Thymus (tissue), 11 donors: ENCODE data around the gene SMKR1. TPM values are rescaled to one million over a fixed set of nuclear protein-coding genes. Genes with fewer than 3 reads are reported as not detected.
"Not testable (repeated sequence)": the region's sequence is repeated elsewhere in the genome, so short reads cannot be mapped to it uniquely, and the experiment has no call there.

Experiments used
- DNase-seq, 9 donors: peaks; one replicate each; pipeline ENCODE4 v3.0.0-alpha.2; 2013; ENCODE audit warnings: low spot score in 9 of 9, low read depth in 6 of 9, missing footprints in 1 of 9
- H3K27ac ChIP-seq, 2 donors: one replicate each; pipeline ENCODE4 v1.5.1; 2013; ENCODE audit warnings: control low read depth in 1 of 2, low read depth in 1 of 2, low read length in 1 of 2, mild to moderate bottlenecking in 1 of 2, moderate library complexity in 1 of 2
- H3K27me3 ChIP-seq, 2 donors: one replicate each; pipeline ENCODE4 v1.5.1; 2013; ENCODE audit warnings: low read length in 1 of 2; ENCODE audit not compliant: control insufficient read depth in 2 of 2, insufficient read depth in 1 of 2
- H3K36me3 ChIP-seq, 2 donors: one replicate each; pipeline ENCODE4 v1.5.1; 2013; ENCODE audit warnings: low read length in 1 of 2, mild to moderate bottlenecking in 1 of 2, moderate library complexity in 1 of 2; ENCODE audit not compliant: control insufficient read depth in 2 of 2, insufficient read depth in 2 of 2
- H3K4me1 ChIP-seq, 2 donors: one replicate each; pipeline ENCODE4 v1.5.1; 2013; ENCODE audit warnings: low read length in 2 of 2; ENCODE audit not compliant: control insufficient read depth in 2 of 2, insufficient read depth in 2 of 2
- H3K4me3 ChIP-seq, 2 donors: one replicate each; pipeline ENCODE4 v1.5.1; 2013; ENCODE audit warnings: low read length in 2 of 2, control low read depth in 1 of 2, mild to moderate bottlenecking in 1 of 2
- H3K9me3 ChIP-seq, 2 donors: one replicate each; pipeline ENCODE4 v1.5.1; 2013; ENCODE audit warnings: low read length in 1 of 2, mild to moderate bottlenecking in 1 of 2; ENCODE audit not compliant: control insufficient read depth in 2 of 2, insufficient read depth in 1 of 2
- WGBS: extraction: QIAGEN DNeasy Blood & Tissue Kit; methylation state at CpG from one replicate; pipeline ENCODE4 v1.1.7; 2013; 5-methylcytosine and 5-hydroxymethylcytosine counted together
- polyA plus RNA-seq: library from polyadenylated mRNA; stranded (reverse); fragments of 200-250 nt; gene quantifications from one replicate; pipeline ENCODE4 v1.2.3, GENCODE V29; 2013
- total RNA-seq: library from RNA; stranded (reverse); fragments of 120-200 nt; gene quantifications from one replicate; pipeline ENCODE4 v1.2.4, GENCODE V29; 2013
- donor health status: healthy.

SMKR1 gene
- total and polyA plus RNA-seq, 2 donors, result 0.52 to 1.2 TPM

GRCh38 chr7:129476398-129476797 is 25.9 kb upstream of the SMKR1 start:
- H3K27me3 ChIP-seq, DNase-seq, H3K4me3 ChIP-seq, H3K27ac ChIP-seq, H3K9me3 ChIP-seq, H3K4me1 ChIP-seq, H3K36me3 ChIP-seq: not testable (repeated sequence)
- 97% methylated on average over 23 of the region's 27 CpGs for WGBS

GRCh38 chr7:129479831-129480230 is 22.5 kb upstream of the SMKR1 start:
- 99% methylated on average over 1 of the region's 1 CpG for WGBS
- no peaks in the 10 kb centered on the region for H3K4me1 ChIP-seq

GRCh38 chr7:129480674-129481363 is 21.5 kb upstream of the SMKR1 start:
- no peaks in the 10 kb centered on the region for H3K4me1 ChIP-seq
- 99% methylated on average over 6 of the region's 6 CpGs for WGBS
- H3K27me3 ChIP-seq, result no peaks in the 10 kb centered on the region
- no peak overlapping the region for H3K27ac ChIP-seq
- no peaks in the 10 kb centered on the region for H3K9me3 ChIP-seq
- no peak overlapping the region for H3K4me3 ChIP-seq
- no peak for DNase-seq
- no peaks in the 10 kb centered on the region for H3K36me3 ChIP-seq

More at GRCh38 chr7:129479831-129480230, 22.5 kb upstream of the SMKR1 start:
- H3K9me3 ChIP-seq, result no peaks in the 10 kb centered on the region
- no peak overlapping the region for H3K27ac ChIP-seq
- DNase-seq, result no peak
- no peaks in the 10 kb centered on the region for H3K36me3 ChIP-seq
- no peaks in the 10 kb centered on the region for H3K27me3 ChIP-seq
- H3K4me3 ChIP-seq, result no peak overlapping the region

GRCh38 chr7:129481376-129481775 is 21.0 kb upstream of the SMKR1 start:
- not testable (repeated sequence) for H3K27me3 ChIP-seq, H3K4me3 ChIP-seq, H3K27ac ChIP-seq, DNase-seq, H3K36me3 ChIP-seq, H3K9me3 ChIP-seq, H3K4me1 ChIP-seq
- over 99% methylated on average over 6 of the region's 6 CpGs for WGBS

GRCh38 chr7:129482781-129483180 is 19.6 kb upstream of the SMKR1 start:
- 98% methylated on average over 8 of the region's 8 CpGs for WGBS
- Histone ChIP-seq H3K9me3 (no peaks in the 10 kb centered on the region), H3K27me3 (no peaks in the 10 kb centered on the region), H3K4me3 (no peak overlapping the region), H3K27ac (no peak overlapping the region), H3K4me1 (no peaks in the 10 kb centered on the region), H3K36me3 (no peaks in the 10 kb centered on the region)
- no peak for DNase-seq

DNA sequence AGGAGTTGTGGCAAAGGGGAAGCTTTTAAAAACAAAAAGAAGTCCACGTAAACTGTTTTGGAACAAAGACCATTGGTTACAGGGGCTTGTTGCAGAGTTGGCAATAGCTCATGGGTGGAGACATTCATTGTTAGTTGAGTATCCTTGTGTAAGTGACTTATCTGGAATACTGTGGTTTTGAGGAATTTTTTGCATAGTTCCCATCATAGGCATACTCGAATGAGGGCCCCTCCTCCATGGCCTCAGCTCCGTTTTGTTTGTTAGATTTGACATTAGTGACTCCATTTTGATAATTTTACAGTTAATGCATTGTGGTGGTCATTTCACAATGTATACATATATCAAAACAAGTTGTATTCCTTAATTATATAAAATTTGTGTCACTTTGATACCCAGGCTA is 12.8 kb upstream of the SMKR1 start:
- no peak for DNase-seq
- no peaks in the 10 kb centered on the region for H3K36me3 ChIP-seq
- H3K9me3 ChIP-seq, result no peaks in the 10 kb centered on the region
- no peaks in the 10 kb centered on the region for H3K4me1 ChIP-seq
- H3K27ac ChIP-seq, result no peak overlapping the region
- WGBS, result 80% methylated on average over 3 of the region's 3 CpGs
- H3K27me3 ChIP-seq, result no peaks in the 10 kb centered on the region
- no peak overlapping the region for H3K4me3 ChIP-seq

- no peak overlapping the region for H3K4me3 ChIP-seq
- H3K27me3 ChIP-seq, result no peaks in the 10 kb centered on the region
- no peak overlapping the region for H3K27ac ChIP-seq
- no peaks in the 10 kb centered on the region for H3K9me3 ChIP-seq
- H3K4me1 ChIP-seq, result peaks cover 0 to 3% of the 10 kb centered on the region in 2 donors
- no peak for DNase-seq
- H3K36me3 ChIP-seq, result no peaks in the 10 kb centered on the region
- WGBS, result 97% methylated on average over 2 of the region's 2 CpGs
These were observed 9.9 kb upstream of the SMKR1 start for GRCh38 chr7:129492391-129492790.

DNA sequence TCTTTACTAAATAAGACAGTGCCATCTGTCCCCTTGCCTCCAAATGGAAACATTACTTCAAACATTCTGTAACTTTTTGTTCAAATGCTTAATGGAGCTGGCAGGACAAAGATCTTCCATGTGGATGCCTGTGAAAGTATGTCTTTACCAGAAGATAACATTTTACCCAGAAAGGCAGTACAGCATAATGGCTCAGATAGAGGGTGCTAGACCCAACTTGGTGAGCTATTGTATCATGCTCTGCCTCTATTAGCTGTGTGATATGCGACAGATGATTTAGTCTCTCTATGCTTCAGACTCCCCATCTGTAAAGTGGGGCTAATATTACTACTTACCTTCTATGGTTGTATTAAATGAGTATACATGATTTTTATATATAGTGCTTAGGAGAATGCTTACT is 8.8 kb upstream of the SMKR1 start:
- H3K4me1 ChIP-seq, result peaks cover 0 to 3% of the 10 kb centered on the region in 2 donors
- DNase-seq, result no peak
- WGBS, result 95% methylated on average over 1 of the region's 1 CpG

GRCh38 chr7:129494041-129494440 is 8.3 kb upstream of the SMKR1 start:
- peaks cover 0 to 3% of the 10 kb centered on the region in 2 donors for H3K4me1 ChIP-seq
- no peaks in the 10 kb centered on the region for H3K9me3 ChIP-seq
- 93% methylated on average over 5 of the region's 5 CpGs for WGBS
- H3K27me3 ChIP-seq, result no peaks in the 10 kb centered on the region
- H3K36me3 ChIP-seq, result no peaks in the 10 kb centered on the region
- no peak overlapping the region for H3K4me3 ChIP-seq
- DNase-seq, result no peak
- H3K27ac ChIP-seq, result no peak overlapping the region

More for the DNA sequence above, 8.8 kb upstream of the SMKR1 start:
- H3K36me3 ChIP-seq, result no peaks in the 10 kb centered on the region
- no peaks in the 10 kb centered on the region for H3K27me3 ChIP-seq
- no peak overlapping the region for H3K27ac ChIP-seq
- no peak overlapping the region for H3K4me3 ChIP-seq
- no peaks in the 10 kb centered on the region for H3K9me3 ChIP-seq
